OCI-M2 (cell line): ENCODE data around the gene KLF11.
"Not testable (repeated sequence)": the region's sequence is repeated elsewhere in the genome, so short reads cannot be mapped to it uniquely, and the experiment has no call there.

ENCODE experiments used
- DNase-seq: peaks from one replicate; lab custom pipeline; 2025; ENCODE audit not compliant: unreplicated experiment; lab: John Stamatoyannopoulos, UW

The KLF11 gene

DNA sequence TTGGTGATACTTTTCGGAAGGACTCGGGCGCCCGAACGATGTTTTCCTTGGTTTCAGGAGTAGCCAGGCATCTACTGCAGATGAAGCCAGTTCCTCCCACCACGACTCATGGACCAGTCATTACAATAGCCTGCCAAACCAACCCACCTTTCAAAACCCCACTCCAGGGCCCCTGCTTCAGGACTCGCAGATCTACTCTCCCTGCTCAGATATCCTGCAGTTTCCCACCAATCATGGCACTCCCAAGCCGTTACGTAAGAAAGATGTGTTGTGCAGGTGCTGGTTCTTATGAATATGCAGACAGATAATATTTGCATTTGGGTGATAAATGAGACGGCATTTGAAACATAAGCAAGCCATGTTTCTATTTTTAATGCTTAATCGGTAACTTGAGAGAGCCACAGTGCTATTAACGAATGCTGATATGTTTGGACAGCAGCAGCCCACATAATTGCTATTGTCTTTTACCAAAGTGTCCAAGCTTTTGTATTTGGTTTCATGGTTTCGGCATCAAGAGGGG, 40.4 kb downstream of the KLF11 start:
- no peak for DNase-seq

- no peak for DNase-seq
Observed at GRCh38 chr2:10084223-10084865, 41.0 kb downstream of the KLF11 start.

GRCh38 chr2:10085043-10085667, 41.8 kb downstream of the KLF11 start:
- no peak for DNase-seq

DNA sequence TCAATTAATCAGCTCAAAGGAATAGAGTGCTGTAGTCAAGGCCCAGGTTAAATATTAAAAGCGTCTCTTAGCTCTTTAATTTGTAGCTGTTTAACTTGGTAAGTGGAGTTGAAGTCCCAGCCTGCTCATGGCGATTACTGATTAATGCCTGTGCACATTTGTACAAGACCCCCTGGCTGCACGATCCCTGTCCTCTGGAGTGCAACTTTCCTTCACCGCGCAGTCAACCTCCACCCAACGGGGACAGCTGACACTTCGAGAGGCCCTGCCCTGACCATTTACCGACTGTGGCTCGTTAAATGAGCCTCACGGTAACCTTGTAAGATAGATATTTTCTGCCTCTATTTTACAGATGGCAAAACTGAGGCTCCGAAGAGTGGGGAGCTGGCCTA, 42.3 kb downstream of the KLF11 start:
- no peak for DNase-seq

DNA sequence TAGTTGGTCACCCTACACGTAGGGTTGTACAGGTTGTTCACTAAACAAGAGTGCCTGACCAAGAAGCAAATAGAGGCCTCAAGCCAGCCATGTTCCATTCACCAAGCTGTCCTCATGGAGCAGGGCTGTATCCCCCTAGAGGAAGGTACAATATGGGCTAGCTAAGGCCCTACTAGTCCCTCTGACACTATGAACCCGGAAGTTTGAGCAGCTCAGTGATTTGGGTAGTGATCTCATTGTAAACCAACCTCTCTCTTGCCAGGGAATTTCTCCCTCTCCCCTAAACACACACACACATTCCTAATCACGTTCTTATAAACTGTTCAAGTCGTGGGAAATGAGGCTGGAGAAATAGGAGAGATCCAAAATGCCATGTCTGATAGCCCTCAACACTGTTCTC, 43.6 kb downstream of the KLF11 start:
- DNase-seq, result no peak

DNA sequence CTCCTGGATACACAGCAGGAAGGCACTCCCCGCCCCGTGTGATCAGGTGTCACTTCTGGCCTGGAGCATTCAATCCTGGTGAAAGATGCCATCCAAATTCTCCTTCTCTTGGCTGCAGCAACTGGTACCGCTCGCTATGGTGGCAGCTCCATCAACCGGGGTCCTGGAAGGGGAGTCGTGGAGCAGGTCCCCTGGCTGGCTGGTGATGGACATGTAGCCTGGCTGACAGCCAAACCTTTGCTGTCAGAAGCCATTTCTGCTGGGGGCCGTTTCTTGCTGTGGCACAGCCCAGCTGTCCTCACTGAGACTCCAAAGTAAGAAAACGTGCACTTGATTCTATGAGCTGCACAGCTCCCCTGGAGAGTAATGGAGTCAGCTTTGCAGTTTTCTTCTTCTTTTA, 44.0 kb downstream of the KLF11 start:
- no peak for DNase-seq

DNA sequence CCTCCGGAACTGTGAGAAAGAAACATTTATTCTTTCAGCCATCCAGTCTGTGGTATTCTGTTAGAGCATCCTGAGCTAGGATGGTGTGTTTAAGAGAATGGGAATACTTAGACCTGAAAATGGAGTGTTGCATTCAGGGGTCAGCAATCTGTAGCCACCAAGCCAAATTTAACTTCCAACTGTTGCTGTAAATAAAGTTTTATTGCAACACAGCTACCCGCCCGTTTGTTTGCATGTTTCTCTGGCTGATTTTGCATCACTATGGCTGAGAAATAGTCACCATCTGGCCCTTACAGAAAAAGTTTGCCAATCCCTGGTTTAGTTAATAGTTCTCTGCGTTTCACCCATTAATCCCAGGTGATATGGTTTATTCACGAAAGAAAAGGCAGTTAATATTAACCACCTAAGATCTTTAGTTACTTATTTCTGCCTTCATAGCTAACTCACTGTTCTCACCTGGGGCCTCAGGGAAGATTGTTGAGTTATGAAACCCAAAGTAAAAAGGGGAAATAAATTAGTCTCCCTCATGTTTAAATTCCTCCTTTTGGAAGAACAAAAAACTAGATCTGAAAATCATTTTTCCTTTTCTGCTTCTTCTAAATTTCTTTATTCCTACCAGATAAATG, 46.3 kb downstream of the KLF11 start:
- DNase-seq, result no peak

DNA sequence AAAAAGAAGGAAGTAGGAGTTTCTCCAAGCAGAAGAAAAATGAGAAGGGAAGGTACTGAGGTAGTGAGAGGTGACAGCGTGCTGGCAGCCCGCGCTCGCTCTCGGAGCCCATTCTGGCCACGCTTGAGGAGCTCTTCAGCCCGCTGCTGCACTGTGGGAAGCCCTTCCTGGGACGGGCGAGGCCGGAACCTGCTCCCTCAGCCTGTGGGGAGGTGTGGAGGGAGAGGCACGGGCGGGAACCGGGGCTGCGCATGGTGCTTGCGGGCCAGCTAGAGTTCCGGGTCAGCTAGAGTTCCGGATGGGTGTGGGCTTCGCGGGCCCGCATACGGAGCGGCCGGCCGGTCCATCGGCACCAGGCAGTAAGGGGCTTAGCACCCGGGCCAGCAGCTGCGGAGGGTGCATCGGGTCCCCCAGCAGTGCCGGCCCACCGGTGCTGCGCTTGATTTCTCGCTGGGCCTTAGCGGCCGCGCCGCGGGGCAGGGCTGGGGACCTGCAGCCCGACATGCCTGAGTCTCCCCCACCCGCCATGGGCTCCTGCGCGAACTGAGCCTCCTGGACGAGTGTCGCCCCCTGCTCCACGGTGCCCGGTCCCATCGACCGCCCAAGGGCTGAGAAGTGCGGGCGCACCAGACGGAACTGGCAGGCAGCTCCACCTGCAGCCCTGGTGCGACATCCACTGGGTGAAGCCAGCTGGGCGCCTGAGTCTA, 48.0 kb downstream of the KLF11 start:
- DNase-seq, result no peak

DNA sequence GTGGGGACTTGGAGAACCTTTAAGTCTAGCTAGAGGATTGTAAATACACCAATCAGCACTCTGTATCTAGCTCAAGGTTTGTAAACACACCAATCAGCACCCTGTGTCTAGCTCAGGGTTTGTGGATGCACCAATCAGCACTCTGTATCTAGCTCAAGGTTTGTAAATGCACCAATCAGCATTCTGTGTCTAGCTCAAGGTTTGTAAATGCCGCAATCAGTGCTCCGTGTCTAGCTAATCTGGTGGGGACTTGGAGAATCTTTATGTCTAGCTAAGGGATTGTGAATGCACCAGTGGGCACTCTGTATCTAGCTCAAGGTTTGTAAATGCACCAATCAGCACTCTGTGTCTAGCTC, 48.5 kb downstream of the KLF11 start:
- not testable (repeated sequence) for DNase-seq

GRCh38 chr2:10094271-10094814, 51.0 kb downstream of the KLF11 start:
- DNase-seq, result no peak

- no peak for DNase-seq
Observed at GRCh38 chr2:10095175-10095574, 51.8 kb downstream of the KLF11 start.

- no peak for DNase-seq
Observed at GRCh38 chr2:10096641-10097040, 53.3 kb downstream of the KLF11 start.

DNA sequence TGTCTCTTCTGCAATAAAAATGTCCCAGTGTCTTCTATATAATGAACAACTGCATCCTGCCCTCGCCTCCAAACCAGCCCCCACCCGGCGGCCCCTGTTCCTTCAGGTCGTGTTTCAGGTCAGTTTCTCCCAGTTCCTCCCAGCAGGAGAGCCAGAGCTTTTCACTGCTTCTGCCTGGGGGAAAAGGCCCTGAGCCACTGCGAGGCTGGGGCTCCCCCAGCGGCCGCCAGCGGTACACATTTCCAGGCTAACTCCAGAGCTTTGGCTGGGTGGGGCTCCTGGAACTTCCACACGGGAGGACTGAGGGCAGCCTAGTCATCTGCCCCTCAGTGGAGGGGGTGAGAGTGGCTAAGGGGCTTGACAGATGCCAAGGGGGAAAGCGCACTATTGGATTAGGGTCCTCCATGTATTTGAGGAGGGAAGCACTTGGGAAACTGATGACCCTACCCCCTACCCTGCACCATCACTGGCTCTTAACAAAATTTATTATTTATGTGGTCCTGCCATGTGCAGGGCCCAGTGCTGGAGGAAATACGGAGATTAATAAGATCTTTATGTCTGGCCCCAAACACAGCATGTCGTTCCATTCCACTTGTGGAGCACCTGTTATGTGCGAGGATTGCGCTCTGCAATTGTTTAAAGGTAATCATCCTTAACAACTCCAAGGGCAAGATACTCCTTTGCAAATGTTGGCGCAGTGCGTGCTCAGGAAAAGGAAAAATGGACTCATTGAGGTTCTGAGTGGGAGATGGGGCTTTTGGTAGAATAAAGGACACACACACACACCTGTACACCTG, 54.2 kb downstream of the KLF11 start:
- DNase-seq, result no peak

DNA sequence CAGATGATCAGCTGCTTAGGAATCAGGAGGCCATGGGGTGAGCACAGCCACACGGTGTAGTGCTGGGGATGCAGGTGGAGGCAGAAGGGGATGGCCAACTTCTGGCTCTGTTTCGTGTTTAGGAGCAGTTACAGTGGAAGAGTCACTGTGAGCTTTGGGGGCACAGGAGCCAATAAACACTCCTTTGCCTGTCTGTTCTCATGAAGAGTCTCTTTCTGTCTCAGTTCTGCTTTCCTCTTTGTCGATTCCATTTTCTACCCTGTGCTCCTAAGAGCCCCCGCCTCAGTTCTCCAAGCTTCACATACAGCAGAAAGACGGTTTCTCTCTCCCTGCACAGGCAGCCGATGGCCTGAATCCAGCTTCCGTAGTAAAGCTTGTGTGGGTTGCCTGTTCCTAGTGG, 58.1 kb downstream of the KLF11 start:
- no peak for DNase-seq

GRCh38 chr2:10103179-10103578, 59.8 kb downstream of the KLF11 start:
- DNase-seq, result no peak
